GM18858 (cell line): ENCODE data around the gene KRT7.
"Not testable (repeated sequence)": the region's sequence is repeated elsewhere in the genome, so short reads cannot be mapped to it uniquely, and the experiment has no call there.

ENCODE experiments used
- ATAC-seq: cut with Tn5 transposase; IDR thresholded peaks from one replicate; pipeline ENCODE4 v1.9.1; 2021; ENCODE audit not compliant: unreplicated experiment

The KRT7 gene

GRCh38 chr12:52228931-52229330 is 4.1 kb upstream of the KRT7 start:
- no peak for ATAC-seq

- ATAC-seq, result no peak
These were observed 3.2 kb upstream of the KRT7 start for GRCh38 chr12:52229836-52230343.

- no peak for ATAC-seq
These were observed 2.4 kb upstream of the KRT7 start for GRCh38 chr12:52230364-52231281.

GRCh38 chr12:52231305-52232202 is 1.5 kb upstream of the KRT7 start:
- ATAC-seq, result no peak

GRCh38 chr12:52232203-52232673 is 805 bp upstream of the KRT7 start:
- ATAC-seq, result no peak

- ATAC-seq, result no peak
These were observed 592 bp downstream of the KRT7 start for GRCh38 chr12:52233462-52234207.

- no peak for ATAC-seq
These were observed 1.3 kb downstream of the KRT7 start for GRCh38 chr12:52234223-52234810.

GRCh38 chr12:52235001-52235764 is 2.1 kb downstream of the KRT7 start:
- no peak for ATAC-seq

GRCh38 chr12:52235822-52236361 is 2.8 kb downstream of the KRT7 start:
- ATAC-seq, result no peak

GRCh38 chr12:52236386-52237050 is 3.5 kb downstream of the KRT7 start:
- ATAC-seq, result no peak

GRCh38 chr12:52238207-52238840 is 5.3 kb downstream of the KRT7 start:
- ATAC-seq, result no peak

GRCh38 chr12:52238916-52239646 is 6.0 kb downstream of the KRT7 start:
- no peak for ATAC-seq

GRCh38 chr12:52239767-52240166 is 6.7 kb downstream of the KRT7 start:
- no peak for ATAC-seq

- ATAC-seq, result not testable (repeated sequence)
These were observed 7.2 kb downstream of the KRT7 start for GRCh38 chr12:52240247-52240646.

GRCh38 chr12:52241205-52241842 is 8.3 kb downstream of the KRT7 start:
- no peak for ATAC-seq

- ATAC-seq, result no peak
These were observed 9.6 kb downstream of the KRT7 start for GRCh38 chr12:52242442-52243258.
